ENCODE results near the gene ANKS1B.

ANKS1B gene

DNA sequence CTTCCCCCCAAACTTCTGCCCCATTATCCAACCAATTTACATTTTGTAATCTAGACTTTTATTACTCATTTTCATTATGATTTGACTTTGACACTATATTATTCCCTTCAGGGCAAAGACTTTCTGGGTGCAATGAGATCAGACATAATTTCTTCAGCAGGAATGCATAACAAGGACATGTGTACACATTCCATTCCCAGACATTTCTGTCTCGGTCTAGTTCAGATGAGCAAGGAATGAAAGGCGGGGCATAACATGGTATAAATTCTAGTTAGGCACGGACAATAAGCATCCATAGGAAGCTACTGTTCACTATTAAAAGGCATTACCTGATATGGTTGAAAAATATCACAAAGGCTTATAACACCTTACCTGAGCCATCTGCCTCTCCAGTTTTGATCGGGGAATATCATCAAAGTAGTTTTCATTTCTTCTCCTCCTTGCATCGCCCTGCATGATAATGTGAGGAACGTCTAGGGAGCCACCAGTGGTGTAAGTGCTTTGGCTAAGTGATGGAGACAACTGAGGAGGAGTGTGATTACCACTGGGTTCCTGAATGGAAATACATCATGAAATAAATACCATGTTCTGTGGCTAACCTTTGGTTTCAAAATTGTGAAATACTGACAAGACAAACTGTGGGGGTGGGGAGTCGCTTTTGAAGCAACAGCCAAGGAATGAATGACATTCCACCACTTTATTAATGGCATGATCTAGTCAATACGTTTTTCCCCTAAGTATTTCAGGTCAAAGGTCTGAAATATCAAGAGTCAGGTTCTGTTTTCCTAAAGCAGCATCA lies 1155.7 kb downstream of the ANKS1B start:
- in situ Hi-C loops (cut with HindIII; ENCODE audit: low pct_ligation_motif_present, low sequenced_read_pairs) = no loop called here
- TF ChIP-seq, protein P1, sequence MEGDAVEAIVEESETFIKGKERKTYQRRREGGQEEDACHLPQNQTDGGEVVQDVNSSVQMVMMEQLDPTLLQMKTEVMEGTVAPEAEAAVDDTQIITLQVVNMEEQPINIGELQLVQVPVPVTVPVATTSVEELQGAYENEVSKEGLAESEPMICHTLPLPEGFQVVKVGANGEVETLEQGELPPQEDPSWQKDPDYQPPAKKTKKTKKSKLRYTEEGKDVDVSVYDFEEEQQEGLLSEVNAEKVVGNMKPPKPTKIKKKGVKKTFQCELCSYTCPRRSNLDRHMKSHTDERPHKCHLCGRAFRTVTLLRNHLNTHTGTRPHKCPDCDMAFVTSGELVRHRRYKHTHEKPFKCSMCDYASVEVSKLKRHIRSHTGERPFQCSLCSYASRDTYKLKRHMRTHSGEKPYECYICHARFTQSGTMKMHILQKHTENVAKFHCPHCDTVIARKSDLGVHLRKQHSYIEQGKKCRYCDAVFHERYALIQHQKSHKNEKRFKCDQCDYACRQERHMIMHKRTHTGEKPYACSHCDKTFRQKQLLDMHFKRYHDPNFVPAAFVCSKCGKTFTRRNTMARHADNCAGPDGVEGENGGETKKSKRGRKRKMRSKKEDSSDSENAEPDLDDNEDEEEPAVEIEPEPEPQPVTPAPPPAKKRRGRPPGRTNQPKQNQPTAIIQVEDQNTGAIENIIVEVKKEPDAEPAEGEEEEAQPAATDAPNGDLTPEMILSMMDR (IDR thresholded peaks at IDR 0.05; ENCODE audit: low read depth, low read length, missing control alignments) = no peak
- Histone ChIP-seq H3K27me3 (replicated peaks) (no peaks in the 10 kb centered on the region), H3K27ac (no peak overlapping the region), H3K36me3 (replicated peaks) (no peaks in the 10 kb centered on the region), H3K4me3 (ENCODE audit: low read depth, low read length) (no peak overlapping the region)
- DNase-seq = no peak

DNA sequence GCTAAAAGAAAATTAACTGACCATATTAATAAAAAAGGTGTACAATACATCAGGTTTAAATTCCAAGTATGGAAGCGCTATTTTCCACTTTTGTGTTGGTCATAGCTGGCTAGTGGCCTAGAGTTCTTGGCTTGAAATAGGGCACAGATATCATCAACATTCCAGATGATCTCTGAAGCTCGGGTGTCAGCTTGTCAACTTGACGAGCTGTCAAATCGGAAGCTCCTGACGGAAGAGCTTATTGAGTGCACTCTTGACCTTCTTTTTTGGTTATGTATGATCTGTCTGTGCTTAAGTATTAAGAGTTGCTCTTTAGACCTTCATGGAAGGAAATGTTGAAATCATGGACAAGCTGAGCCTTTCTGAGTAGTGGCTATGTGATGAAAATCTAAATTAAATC lies 1161.7 kb downstream of the ANKS1B start:
- no peak for DNase-seq
- H3K36me3 ChIP-seq (replicated peaks) = no peaks in the 10 kb centered on the region
- no peaks in the 10 kb centered on the region for H3K27me3 ChIP-seq (replicated peaks)
- no peak overlapping the region for H3K27ac ChIP-seq
- H3K4me3 ChIP-seq (ENCODE audit: low read depth, low read length) = no peak overlapping the region
- in situ Hi-C loops (cut with HindIII; ENCODE audit: low pct_ligation_motif_present, low sequenced_read_pairs) = no loop called here
- TF ChIP-seq, protein P1 (IDR thresholded peaks at IDR 0.05; ENCODE audit: low read depth, low read length, missing control alignments) = no peak

DNA sequence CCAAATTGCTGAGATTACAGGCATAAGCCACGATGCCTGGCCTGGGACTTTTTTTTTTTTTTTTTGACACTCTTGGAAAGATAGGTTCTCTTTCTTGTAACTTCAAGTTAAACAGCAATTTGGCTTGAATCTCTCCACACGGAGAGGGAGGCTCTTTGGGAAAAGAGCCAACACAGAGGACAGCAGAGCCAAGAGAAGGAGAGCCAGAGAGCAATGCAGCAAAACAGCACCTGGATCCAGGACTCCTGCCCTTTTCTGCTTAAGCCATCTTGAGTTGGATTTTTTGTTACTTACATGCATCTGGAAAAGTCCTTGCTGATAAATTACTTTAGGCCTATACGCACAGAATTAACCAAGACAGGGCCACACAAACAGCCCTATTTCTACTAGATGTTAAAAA lies 1162.9 kb downstream of the ANKS1B start:
- H3K36me3 ChIP-seq (replicated peaks) = no peaks in the 10 kb centered on the region
- H3K27me3 ChIP-seq (replicated peaks) = no peaks in the 10 kb centered on the region
- TF ChIP-seq, protein P1 (IDR thresholded peaks at IDR 0.05; ENCODE audit: low read depth, low read length, missing control alignments) = no peak
- no peak for DNase-seq
- in situ Hi-C loops (cut with HindIII; ENCODE audit: low pct_ligation_motif_present, low sequenced_read_pairs) = no loop called here
- no peak overlapping the region for H3K27ac ChIP-seq
- no peak overlapping the region for H3K4me3 ChIP-seq (ENCODE audit: low read depth, low read length)

DNA sequence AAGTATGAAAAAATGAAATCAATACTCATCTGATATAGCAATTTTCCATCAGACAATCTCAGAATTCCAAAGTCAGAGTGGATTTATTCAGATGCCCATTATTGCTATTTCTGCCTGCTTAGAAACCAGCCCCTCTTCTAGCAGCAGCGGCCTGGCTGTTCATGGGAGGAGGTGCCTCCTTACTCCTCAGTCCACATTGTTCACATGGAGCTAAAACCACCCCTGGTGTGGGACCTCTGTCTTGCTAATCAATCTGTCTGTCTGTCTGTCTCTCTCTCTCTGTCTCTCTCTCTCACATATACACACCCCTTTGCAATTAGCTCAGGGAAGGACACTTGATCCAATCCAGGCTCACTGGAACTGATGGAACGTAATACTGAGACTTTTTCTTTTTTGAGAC lies 1163.5 kb downstream of the ANKS1B start:
- no peak for DNase-seq
- Histone ChIP-seq H3K4me3 (ENCODE audit: low read depth, low read length) (no peak overlapping the region), H3K27me3 (replicated peaks) (no peaks in the 10 kb centered on the region), H3K27ac (no peak overlapping the region), H3K36me3 (replicated peaks) (no peaks in the 10 kb centered on the region)
- TF ChIP-seq, protein P1 (IDR thresholded peaks at IDR 0.05; ENCODE audit: low read depth, low read length, missing control alignments) = no peak
- in situ Hi-C loops (cut with HindIII; ENCODE audit: low pct_ligation_motif_present, low sequenced_read_pairs) = no loop called here

- in situ Hi-C loops (cut with HindIII; ENCODE audit: low pct_ligation_motif_present, low sequenced_read_pairs) = no loop called here
- Histone ChIP-seq H3K4me3 (ENCODE audit: low read depth, low read length) (no peak overlapping the region), H3K36me3 (replicated peaks) (no peaks in the 10 kb centered on the region), H3K27me3 (replicated peaks) (no peaks in the 10 kb centered on the region), H3K27ac (no peak overlapping the region)
- no peak for DNase-seq
- TF ChIP-seq, protein P1 (IDR thresholded peaks at IDR 0.05; ENCODE audit: low read depth, low read length, missing control alignments) = no peak
Measured at GRCh38 chr12:98819821-98820404, 1164.8 kb downstream of the ANKS1B start.

Data from brain microvascular endothelial cell (primary cell).